Activated CD4-positive, CD25-positive, alpha-beta regulatory T cell treated with anti-CD3 and anti-CD28 coated beads, Interleukin-2, amount 50 U/mL, for 16 hours (primary cell): Measurements from ENCODE around the gene DNAH3.
"Not testable (repeated sequence)": the region's sequence is repeated elsewhere in the genome, so short reads cannot be mapped to it uniquely, and the experiment has no call there.

Experiments used
- DNase-seq: peaks from one replicate; pipeline ENCODE4 v3.0.0-alpha.2; 2020; ENCODE audit warnings: low read depth, low spot score

The DNAH3 gene

GRCh38 chr16:21070564-21070963 is 80.1 kb downstream of the DNAH3 start:
- DNase-seq, result no peak

DNA sequence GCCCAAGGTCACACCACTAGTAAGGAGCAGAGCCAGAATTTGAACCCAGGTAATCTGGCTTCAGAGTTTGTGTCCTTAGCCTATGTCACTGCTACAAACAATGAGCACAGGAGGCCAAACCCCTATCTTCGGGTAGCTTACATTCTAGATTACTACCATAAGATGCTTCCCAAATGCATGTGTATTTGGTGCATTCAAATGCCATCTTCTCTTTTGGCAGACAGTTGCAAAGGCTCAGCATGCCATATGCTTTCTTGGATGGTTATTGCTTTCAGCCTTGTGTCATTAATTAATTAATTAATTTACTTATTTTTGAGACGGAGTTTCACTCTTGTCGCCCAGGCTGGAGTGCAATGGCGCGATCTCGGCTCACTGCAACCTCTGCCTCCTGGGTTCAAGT is 80.7 kb downstream of the DNAH3 start:
- DNase-seq, result no peak

DNA sequence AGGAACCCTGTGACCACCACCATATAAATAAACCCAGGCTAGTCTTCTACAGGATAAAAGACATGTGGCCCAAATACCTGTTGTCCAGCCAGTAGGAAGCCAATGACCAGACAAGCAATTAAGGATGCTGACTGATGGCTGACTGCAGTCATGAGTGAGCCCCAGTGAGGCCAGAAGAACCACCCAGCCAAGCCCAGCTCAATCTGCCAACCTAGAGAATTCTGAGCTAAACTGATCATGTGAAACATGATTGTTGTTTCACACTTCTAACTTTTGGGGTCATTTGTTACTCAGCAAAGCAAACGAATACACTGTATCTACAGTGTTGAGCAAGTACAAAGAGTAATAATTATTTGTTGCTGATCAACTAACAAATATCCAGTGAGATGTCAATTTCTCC is 86.4 kb downstream of the DNAH3 start:
- no peak for DNase-seq

DNA sequence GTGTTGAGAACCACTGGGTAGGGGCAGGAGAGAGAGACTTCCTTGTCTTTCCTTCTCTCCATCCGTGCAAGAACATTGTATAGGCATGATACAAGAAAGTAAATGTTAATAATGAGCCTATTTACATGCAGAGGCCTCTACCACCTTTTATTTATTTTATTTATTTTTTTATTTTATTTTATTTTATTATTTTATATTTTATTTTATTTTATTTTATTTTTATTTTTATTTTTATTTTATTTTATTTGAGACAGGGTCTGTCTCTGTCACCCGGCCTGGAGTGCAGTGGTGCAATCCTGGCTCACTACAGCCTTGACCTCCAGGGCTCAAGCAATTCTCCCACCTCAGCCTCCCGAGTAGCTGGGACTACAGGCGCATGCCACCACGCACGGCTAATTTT is 87.3 kb downstream of the DNAH3 start:
- DNase-seq, result not testable (repeated sequence)

DNA sequence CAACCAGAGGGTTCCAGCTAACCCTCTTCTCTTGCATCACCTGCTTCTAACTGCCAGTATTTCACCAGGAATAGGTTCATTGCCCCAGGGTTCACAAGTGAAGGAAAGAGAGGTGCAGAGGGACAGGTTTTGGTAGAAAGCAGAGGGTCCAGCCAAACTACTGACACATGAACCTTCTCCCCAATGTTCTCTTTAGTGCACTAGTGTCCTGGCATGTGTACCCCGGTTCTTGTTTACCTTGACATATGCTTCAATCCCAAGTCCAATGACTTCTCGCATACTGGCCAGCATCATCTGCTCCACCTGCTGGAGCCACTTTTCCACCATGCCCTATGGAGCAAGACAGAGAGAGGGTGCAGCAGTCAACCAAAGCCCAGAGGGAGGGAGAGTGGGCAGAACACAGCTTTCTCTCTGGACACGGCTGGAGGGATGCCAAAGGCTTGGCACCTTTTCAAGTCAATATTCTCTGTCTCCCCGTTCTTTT is 90.6 kb downstream of the DNAH3 start:
- no peak for DNase-seq

DNA sequence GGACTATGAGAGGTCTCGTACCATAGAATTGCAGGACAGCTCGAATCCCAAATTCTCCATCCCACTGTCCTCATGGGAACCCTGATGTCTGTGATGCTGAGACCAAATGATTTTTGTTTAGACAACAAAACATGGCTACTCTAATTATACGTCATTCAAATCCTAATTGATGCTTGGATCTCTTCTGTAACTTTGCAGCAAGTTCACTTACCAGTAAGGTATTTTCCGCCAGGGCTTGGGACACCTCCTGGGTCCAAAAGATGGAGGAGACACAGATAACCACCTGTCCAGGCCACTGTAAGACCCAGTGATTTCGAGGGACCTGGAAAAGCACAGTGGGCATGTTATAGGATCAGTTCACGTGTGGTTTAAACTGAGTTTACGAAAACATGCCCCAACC is 92.8 kb downstream of the DNAH3 start:
- DNase-seq, result no peak

DNA sequence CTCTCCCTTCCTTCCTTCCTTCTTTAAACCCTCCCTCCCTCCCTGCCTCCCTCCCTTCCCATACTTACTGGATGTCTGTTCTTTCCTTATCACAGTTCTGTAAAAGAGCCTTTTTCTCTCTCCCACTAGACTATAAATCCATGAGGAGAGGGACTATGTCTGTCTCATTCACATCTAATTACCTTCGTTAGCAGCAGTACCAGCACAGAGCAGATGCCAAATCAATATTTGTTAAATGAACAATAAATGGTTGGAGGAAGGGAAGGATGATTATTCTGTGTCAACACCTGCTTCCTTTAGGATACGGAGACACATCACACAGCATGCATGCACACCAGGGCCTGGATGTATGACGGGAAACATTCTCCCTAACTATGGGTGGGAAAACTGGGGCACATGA is 94.2 kb downstream of the DNAH3 start:
- no peak for DNase-seq

DNA sequence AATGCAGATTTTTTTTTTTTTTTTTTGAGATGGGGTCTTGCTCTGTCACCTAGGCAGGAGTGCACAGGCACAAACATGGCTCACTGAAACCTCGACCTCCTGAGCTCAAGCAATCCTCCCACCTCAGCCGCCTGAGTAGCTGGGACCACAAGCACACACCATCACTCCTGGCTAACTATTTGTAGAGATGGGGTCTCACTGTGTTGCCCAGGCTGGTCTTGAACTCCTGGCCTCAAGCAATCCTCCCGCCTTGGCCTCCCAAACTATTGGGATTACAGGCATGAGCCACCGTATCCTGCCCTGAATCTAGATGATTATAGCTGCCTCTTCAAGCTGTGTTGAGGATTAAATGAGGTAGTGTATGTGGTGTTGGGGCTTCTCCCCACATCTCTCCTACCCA is 94.9 kb downstream of the DNAH3 start:
- not testable (repeated sequence) for DNase-seq

GRCh38 chr16:21053590-21053989 is 97.1 kb downstream of the DNAH3 start:
- DNase-seq, result no peak

DNA sequence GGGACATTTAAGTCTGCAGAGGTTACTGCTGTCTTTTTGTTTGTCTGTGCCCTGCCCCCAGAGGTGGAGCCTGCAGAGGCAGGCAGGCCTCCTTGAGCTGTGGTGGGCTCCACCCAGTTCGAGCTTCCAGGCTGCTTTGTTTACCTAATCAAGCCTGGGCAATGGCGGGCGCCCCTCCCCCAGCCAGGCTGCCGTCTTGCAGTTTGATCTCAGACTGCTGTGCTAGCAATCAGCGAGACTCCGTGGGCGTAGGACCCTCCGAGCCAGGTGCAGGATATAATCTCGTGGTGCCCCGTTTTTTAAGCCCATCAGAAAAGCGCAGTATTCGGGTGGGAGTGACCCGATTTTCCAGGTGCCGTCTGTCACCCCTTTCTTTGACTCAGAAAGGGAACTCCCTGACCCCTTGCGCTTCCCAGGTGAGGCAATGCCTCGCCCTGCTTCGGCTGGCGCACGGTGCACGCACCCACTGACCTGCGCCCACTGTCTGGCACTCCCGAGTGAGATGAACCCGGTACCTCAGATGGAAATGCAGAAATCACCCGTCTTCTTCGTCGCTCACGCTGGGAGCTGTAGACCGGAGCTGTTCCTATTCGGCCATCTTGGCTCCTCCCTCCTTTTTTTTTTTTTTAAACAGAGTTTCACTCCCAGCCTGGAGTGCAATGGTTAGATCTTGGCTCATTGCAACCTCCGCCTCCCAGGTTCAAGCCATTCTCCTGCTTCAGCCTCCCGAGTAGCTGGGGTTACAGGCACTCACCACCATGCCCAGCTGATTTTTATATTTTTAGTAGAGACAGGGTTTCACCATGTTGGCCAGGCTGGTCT is 102.3 kb downstream of the DNAH3 start:
- not testable (repeated sequence) for DNase-seq

DNA sequence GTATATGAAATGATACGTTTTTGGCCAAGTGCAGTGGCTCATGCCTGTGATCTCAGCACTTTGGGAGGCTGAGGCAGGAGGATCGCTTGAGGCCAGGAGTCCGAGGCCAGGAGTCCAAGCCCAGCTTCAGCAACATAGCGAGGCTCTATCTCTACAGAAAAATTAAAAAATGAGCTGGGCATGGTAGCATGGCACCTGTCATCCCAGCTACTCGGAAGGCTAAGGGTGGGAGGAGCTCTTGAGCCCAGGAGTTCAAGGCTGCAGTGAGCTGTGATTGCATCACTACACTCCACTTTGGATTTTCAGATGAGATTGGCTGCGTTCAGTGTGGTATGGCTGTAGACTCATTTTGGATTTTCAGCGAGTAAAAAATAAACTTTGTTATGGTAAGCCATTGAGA is 112.4 kb downstream of the DNAH3 start:
- no peak for DNase-seq

DNA sequence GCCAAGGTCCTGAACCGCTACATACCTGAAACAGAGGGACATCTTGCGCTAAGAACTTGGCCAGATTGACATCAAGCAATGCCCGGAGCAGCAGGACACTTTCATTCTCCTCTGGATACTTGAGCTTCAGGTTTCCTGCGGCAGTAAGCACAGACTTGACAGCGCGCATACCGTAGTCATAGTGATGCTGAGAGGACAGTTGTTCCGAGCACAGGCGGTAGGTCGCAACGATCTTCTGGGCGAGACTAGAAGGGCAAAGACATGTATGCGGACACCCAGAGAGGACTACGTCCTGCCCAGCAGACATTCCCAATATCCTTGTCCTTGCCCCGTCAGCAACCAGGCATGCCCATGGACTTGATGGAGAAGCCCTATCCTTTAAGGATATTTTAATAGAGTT is 112.9 kb downstream of the DNAH3 start:
- no peak for DNase-seq

DNA sequence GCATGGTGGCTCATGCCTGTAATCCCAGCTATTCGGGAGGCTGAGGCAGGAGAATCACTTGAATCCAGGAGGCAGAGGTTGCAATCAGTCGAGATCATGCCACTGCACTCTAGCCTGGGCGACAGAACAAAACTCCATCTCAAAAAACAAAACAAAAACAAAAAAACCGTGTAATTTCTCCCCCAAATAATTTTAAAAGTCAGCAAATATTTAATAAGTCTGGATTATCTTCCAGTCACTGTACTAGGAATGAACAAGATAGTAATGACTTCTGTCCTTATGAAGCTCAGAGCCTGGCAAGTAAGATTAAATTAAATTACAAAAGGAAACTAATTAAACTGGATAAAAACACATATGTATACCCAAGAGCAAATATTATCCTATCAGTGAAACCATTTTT is 113.5 kb downstream of the DNAH3 start:
- DNase-seq, result no peak

DNA sequence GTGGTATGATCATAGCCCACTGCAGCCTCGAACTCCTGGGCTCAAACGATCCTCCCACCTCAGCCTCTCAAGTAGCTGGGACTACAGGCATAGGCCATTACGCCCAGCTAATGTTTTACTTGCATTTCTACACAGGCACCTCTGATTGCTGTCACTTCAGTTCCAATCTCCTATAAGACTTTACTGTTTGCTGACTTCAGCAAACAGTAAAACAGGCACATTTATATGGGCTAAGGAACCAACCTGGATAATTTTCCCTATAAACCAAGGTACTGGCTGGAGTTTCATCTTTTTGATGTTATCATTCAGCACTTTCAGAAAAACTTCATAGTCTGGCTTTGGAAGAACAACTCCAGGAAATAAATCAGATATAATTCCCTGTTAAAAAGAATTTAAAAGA is 114.2 kb downstream of the DNAH3 start:
- no peak for DNase-seq

- DNase-seq, result no peak
Measured at GRCh38 chr16:21033704-21034103, 116.9 kb downstream of the DNAH3 start.

DNA sequence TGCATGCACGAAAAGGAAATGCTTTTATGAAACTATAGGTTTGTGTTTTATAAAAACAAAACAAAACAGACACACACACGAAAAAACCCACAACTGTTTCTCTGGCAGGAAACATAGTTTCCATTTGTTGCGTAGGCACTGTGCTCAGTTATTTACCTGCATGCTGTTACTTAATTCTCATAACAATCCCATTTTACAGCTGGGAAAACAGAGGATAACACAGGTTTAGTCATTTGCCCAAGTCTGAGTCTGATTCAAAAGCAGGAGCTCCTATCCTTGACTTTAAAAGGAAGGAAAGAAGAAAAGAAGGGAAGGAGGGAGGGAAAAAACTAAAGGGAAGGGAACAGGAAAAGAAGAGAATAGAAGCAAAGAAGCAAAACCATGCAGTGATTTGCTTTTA is 117.4 kb downstream of the DNAH3 start:
- no peak for DNase-seq

DNA sequence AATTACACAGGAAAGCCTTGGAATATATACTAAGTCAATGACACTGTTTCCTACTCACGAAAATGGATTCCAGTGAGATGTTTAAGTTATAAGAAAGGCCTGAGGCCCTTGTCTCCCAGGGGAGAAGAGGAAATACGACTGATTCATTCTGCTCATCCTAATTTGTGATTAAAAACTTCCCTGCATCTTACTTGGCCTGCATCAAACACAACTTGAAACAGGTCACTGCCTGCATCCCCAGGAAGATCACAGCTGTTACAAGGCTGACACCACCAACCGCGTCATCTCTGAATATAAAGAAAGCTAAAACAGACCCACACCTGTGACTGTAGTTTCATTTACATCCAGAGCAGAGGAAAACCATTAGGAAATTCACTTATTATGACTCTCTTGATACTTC is 121.9 kb downstream of the DNAH3 start:
- no peak for DNase-seq

GRCh38 chr16:21026846-21027245 is 123.8 kb downstream of the DNAH3 start:
- no peak for DNase-seq

GRCh38 chr16:21023509-21024202 is 127.0 kb downstream of the DNAH3 start:
- no peak for DNase-seq

GRCh38 chr16:21021316-21021715 is 129.3 kb downstream of the DNAH3 start:
- DNase-seq, result no peak

GRCh38 chr16:21009815-21010214 is 140.8 kb downstream of the DNAH3 start:
- no peak for DNase-seq

DNA sequence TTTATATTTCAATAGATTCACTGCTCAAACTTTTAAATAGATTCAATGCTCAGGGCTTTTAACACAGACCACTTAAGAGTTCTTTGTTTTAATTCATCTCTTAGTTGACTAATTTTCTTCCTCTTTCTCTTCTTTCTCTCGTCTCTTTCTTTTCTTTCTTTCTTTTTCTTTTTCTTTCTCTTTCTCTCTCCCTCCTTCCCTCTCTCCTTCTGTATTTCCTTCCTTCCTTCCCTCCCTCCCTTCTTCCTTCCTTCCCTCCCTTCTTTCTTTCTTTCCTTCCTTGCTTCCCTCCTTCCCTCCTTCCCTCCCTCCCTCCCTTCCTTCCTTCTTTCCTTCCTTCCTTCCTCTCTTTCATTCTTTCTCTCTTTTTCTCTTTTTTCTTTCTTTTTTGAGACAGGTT is 145.6 kb downstream of the DNAH3 start:
- DNase-seq, result no peak

DNA sequence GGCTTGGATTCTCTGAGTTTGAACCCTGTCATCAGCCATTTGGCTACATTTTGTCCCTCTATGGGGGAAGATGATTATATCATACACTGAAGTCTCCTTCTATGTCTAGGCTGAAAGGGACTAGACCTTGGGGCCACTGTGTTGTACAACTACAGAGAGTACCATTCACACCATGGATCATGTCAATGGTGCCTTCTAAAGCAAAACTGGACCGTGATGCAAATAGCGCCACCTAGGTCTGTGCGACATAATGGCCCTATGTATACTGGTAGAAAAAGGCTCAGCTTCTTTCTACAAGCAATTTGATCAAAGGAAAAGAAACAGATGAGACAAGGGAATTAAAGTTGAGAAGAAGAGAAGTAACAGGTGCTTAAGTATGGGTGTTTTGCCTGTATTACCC is 149.4 kb downstream of the DNAH3 start:
- DNase-seq, result no peak
